Activated T-cell treated with anti-CD3 and anti-CD28 coated beads for 1 hour (primary cell): ENCODE results near the gene KBTBD8.

ENCODE experiments used
- DNase-seq: peaks from one replicate; pipeline ENCODE4 v3.0.0-alpha.2; 2020; ENCODE audit warnings: low read depth

The KBTBD8 gene

DNA sequence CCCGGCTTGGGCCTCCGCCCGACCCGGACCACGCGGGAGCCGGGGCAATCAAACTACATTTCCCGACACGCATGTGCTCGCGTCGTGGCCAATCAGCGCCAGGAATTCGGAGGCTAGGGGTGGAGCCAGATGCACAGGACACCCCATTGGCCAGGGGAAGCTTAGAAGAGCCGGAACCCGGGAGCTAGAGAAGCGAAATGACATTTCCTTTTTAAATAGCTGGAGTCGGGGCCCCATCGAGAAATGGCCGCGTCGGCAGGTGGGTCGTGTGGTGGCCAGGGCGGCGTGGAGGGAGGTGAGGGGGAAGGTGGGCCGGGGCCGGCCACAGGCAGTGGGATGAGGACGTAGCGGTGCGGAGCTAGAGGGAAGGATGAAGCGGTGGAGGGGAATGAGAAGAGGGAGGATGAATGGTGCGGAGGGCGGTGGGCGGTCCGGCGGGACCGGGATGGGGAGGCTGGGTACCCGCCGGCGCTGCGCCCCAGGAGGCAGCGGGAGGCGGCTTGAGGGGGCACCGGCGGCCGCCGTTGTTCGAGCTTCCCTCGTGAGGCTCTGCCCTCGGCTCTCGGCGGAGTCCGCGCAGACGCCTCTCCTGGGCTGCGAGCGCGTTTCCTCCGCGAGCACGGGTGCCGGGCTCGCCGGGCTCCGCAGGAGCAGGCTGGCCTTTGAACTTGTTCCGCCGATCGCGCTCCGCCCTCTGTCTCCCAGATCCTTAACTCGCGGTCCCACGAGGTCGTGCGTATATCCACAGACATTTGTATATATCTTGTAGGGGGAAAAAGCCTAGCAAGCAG lies at the start of gene KBTBD8:
Gene KBTBD8 (plus strand): TSS at position 195 of the 791 bp plus-strand sequence. CDS start 49 bp downstream, at position 244.
- DNase-seq, result peak; percentile 94

- DNase-seq, result no peak
Observed at GRCh38 chr3:66948838-66949237, 49.3 kb upstream of the KBTBD8 start.

GRCh38 chr3:66949898-66950297 lies 48.2 kb upstream of the KBTBD8 start:
- DNase-seq, result no peak

DNA sequence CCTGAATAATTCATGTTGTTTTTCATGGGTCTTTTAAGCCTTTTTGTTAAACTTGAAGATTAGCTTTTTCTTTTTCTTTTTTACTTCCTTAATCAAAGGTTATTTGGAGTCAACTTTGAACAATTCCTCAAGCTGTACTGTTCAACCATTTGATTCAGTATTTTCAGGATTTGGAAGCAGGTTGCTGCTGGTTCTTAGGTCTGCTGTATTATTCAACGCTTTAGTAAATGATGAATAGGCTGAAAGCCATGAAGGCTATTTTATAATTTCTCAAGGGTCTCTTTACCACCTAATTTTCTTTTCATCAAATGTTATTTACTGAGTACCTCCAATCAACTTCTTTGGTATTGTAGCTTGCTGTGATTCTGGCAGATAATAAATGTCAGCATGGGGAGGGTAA lies 45.8 kb upstream of the KBTBD8 start:
- no peak for DNase-seq

GRCh38 chr3:66953934-66954445 lies 44.1 kb upstream of the KBTBD8 start:
- DNase-seq, result no peak

- DNase-seq, result no peak
Observed at GRCh38 chr3:66956742-66957141, 41.4 kb upstream of the KBTBD8 start.

GRCh38 chr3:66957367-66957766 lies 40.7 kb upstream of the KBTBD8 start:
- DNase-seq, result no peak

GRCh38 chr3:66958067-66958466 lies 40.0 kb upstream of the KBTBD8 start:
- no peak for DNase-seq

DNA sequence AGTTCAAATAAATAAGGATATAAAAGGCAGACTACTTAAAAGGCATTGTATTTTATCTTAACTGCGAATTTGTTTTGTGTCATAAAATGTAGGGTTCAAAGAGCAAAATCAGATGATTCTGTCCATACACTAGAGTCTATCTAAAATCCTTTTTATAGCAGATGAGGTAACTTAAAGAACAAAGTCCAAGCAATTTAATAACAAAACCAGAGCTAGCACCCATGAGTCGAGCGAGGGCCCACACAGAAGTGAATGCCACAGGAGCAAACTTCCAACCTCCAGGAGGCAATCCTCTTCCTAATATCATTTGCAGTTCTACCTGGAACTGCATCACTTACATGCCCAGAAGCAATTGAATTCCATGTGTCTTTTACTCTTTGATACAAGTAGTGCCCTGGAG lies 35.4 kb upstream of the KBTBD8 start:
- no peak for DNase-seq

DNA sequence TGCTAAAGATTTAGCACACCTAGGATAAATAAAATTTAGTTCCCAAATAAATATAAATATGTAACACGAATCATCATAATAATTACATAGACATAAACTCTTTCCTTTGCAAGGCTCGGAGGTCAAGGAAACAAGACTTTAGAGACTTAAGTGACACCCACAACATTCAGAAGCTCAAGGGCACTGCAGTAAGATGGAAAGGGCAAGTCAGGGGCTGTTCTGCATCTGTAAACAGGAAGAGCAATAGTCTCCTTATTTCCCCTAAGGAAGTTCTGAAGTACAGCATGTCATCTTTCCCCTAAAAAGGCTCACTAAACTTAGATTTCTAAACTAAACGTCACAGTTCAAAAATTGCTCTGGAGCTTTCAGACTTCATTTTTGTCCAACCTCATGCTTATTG lies 26.9 kb upstream of the KBTBD8 start:
- DNase-seq, result no peak

GRCh38 chr3:66971891-66972551 lies 26.1 kb upstream of the KBTBD8 start:
- DNase-seq, result peak; percentile 31

GRCh38 chr3:66980791-66981190 lies 17.3 kb upstream of the KBTBD8 start:
- DNase-seq, result no peak

GRCh38 chr3:66983101-66983500 lies 15.0 kb upstream of the KBTBD8 start:
- no peak for DNase-seq

- DNase-seq, result no peak
Observed at GRCh38 chr3:66985336-66985920, 12.7 kb upstream of the KBTBD8 start.

DNA sequence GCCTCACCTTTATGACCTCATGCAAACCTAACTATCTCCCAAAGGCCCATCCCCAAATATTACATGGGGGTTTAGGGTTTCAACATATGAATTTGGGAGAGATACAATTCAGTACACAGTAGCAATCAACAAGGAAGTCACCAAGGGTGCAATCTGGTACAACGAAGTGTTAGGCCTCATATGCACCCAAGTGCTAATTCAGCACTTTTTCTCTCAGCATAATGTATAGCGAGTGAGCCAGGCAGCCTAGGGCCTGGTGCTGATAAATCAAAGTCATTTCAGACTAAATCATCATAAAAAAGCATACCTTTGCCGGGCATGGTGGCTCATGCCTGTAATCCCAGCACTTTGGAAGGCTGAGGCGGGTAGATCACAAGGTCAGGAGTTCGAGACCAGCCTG lies 11.7 kb upstream of the KBTBD8 start:
- DNase-seq, result no peak

DNA sequence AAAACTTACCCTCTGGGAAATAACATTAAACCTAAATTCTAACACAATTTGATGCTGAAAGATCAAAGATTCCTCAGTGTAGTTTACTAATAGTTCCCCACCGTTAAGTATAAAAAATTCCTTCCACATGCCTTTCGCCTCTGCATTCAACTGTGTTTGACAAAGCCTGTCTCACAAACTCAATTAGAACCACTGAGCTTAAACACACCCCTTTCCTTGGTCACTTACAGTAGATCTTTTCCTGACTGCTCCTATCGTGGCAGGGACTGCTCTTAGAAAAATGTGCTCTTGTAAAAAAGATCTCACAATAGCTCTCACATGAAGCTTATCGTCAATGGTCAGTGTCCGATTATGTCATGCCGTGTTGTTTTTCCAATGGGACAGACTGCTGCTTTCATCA lies 8.9 kb upstream of the KBTBD8 start:
- DNase-seq, result no peak

- DNase-seq, result no peak
Observed at GRCh38 chr3:66989860-66990696, 8.0 kb upstream of the KBTBD8 start.

DNA sequence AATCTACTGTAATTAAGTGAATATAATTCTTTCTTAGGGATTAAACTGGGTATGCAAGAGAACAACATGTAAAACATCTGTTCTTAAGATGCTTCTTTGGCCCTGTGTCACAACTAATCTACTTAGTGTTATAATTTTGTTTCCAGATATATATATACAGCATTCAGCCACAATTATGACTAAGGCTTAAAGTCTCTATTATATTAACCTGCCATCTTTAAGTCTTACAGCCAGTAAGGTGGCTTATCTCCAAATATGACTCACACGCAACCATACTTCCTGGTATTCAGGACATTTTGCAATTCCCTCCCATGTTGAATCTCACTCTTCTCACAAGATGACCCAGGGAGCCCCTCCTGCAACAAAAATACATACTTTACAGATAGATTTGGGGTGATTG lies 6.6 kb upstream of the KBTBD8 start:
- no peak for DNase-seq

DNA sequence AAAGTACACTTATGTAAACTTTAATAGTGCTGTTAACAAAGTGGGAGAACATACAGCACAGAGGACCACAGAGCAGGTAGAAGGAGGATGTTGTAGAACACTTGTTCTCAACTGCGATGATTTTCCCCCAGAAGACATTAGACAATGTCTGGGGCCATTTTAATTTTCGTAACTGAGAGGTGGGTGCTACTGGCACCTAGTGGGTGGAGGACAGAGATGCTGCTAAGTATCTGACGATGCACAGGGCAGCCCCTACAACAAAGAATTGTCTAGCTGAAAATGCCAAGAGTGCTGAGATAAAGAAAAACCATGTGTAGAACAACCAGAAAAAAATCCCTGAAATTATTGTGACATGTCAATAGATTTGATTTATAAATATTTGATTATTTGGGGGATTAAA lies 5.0 kb upstream of the KBTBD8 start:
- no peak for DNase-seq

DNA sequence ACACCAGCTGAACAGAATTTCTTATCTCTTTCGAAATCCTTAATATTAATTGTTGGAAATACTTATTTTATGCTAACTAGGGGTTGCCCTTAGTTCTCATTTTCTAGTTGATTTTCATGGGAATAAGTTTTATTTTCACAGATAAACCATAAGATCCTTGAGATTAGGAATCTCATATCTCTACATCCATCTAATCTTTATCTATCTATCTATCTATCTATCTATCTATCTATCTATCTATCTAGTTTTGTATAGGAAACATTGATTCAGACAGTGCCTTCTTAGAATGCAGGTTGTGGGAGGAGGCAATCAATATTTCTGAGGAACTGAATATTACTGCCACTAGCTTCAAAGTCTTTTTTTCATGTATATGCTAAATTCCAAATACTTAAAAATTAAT lies 3.5 kb upstream of the KBTBD8 start:
- DNase-seq, result no peak

DNA sequence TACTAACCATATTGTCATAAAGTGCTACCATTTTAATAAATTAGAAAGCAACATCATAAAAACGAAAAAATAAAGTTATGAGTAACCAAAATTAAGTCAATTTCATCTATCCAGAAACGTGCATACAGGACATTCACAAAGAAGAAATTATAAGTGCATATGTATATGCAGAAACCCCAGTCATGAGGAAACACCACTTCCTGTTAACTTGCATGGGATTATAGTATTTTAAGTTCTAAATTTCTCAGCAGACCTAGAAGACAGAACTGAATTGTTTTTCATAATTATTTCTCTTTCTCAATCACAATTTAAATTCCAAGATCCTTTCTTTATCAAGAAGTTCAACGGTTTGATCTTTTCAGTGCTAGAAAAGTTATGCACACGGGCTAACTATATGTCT lies 1.4 kb upstream of the KBTBD8 start:
- DNase-seq, result no peak

DNA sequence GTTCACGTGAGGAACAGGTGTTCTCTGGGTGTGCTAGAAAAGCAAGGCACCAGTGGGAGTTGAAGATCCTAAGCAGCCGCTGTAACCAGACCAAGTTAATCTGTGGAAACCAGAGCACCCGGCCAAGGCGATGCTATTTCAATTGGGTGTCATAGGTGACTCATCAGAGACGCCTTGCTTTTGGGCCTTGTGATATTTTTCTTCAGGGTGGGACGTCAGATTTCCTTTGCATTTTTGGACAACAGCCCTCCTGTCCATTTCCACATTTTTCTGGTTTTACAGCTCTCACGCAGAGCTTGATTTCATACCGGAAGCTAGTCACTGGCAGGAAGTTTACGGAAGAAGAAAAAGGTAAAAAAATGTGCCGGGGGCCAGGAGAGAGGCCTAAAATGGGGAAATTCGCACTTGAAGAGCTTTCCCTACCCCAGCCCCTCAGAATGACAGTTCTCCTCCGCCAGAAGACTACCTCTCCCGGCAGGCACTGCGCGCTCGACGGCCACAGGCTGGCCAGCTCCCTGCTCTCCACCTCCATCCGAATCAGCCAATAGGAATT lies 471 bp upstream of the KBTBD8 start:
- DNase-seq, result no peak
